HG03025 (cell line): ENCODE data around the gene MKLN1.
"Not testable (repeated sequence)": the region's sequence is repeated elsewhere in the genome, so short reads cannot be mapped to it uniquely, and the experiment has no call there.

Source experiments
- ATAC-seq: cut with Tn5 transposase; IDR thresholded peaks from one replicate; pipeline ENCODE4 v1.9.1; 2021; ENCODE audit warnings: mild to moderate bottlenecking, moderate library complexity; ENCODE audit not compliant: unreplicated experiment, low FRiP score

MKLN1 gene

GRCh38 chr7:131495669-131496498 is 168.2 kb downstream of the MKLN1 start:
- no peak for ATAC-seq

DNA sequence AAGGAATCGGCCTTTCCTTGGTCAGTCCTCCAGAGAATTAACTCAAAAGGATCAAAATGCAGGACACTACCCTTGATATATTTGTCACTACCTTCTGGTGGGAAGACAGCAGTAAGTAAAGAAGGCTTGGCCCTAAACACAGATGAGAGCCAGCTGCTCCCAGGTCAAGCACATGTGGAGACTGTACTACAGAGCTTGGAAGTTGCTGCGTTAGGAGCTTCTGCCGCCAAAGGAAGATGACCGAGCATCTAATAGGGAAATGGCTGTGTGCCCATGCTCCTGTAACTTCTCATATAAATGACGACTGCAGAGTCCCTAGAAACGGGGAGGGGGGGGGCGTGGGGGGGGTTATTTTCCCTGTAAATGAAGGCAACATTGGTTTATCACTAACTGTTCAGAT is 169.8 kb downstream of the MKLN1 start:
- ATAC-seq: no peak

- no peak for ATAC-seq
These were observed 170.7 kb downstream of the MKLN1 start for GRCh38 chr7:131498237-131498885.

- no peak for ATAC-seq
These were observed 172.1 kb downstream of the MKLN1 start for GRCh38 chr7:131499801-131500200.

- no peak for ATAC-seq
These were observed 172.7 kb downstream of the MKLN1 start for GRCh38 chr7:131500357-131500756.

GRCh38 chr7:131501422-131501821 is 173.7 kb downstream of the MKLN1 start:
- ATAC-seq: peak; percentile 67

DNA sequence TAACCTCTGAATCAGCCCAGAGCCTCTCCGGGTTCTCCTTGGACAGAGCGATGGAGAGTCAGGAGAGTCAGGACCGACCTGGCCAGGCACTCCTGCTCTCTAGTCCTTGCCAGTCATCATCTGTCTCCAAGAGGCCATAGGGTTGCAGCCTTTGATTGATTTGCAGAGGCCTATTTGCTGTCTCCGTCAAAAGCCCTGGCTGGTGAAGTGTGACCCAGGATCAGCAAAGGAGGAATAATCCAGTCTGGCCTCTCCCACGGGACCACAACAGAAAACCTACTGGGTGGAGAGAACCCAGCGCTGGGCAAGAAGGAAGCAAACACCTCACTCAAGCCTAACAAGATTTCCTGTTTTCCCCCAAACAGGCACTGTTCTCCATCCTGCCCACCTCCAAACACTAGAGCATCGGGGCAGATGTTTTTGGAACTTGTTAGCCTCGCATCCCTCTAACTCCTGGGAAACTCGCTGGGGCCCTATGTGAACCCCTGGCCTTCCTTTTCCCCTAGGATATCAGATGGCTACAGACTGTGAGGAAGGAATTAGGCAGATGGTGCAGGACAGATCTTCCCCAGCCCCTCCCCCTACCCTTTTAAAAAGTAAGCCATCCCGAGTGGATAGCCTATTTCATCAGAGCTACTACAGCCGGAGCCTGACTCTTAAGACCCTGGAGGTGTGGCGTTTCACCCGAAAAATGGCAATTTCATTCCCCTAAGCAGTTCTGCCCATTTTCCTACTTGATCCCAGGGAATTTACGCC is 174.4 kb downstream of the MKLN1 start:
- ATAC-seq: no peak

DNA sequence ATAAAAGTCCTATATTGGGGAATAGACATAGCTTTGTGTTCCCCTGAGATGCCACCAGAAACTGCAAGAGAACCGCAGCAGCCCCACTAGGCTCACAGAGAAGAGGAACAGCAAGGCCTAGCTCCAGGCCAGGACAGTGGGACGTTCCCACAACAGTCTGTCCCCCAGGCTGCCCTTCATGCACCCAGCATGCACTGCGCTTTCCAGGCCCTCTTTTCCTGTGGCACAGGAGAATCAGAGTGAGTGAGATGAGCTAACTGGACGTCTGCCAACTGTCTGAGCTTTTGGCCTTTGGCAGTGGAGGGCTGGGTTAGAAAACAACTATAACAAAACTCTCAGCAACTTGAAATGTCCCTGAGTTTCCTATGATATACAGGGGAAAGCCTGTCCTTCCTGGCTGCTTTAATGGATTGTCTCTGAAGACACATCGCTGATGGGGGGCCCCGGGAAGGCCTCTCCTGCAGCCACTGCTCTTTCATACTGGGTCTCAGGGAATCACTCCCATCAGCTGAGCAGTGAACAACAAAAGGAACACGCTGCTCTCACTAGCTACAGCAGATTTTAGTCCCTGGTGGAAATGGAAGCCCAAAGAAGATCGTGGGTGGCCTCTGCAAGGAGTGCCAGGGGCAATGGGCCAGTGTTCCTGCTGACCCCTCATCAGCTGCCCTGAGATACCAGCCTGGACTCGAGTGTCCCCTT is 175.3 kb downstream of the MKLN1 start:
- ATAC-seq: no peak

GRCh38 chr7:131503639-131504038 is 176.0 kb downstream of the MKLN1 start:
- ATAC-seq: no peak

DNA sequence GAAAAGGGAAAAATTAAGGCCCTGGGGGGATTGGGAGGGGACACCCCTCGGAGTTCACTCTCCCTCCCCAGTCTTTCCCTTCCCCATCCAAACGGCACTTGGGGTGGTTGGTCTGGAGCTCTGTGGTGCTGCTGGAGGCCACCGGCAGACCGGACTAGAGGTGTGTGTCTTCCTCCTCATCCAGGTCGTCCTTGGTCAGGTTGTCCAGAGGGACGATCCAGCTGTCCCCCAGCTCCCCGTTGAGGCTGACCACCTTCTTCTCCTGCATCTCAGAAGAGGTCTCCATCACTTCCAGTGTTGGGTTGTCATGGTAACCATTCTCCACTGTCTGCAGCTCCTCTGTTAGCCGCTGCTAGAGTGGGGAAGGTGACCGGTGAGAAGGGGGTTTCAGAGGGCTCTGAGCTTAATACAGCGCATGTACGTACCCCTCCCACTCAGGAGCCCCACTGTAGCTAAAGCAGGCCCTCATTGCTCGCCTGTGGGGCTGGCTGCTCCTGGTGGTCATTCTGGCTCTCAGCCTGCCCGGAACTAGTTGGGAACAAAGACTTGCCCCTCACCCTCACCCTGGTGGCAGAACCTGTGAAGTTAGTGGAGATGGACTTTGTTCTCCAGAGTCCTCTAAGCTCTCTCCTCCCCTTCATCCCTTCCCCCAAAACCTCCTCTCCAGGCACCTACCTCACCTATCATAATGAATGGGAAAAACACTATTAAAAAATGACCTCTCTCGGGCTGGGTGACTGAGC is 176.7 kb downstream of the MKLN1 start:
- no peak for ATAC-seq

DNA sequence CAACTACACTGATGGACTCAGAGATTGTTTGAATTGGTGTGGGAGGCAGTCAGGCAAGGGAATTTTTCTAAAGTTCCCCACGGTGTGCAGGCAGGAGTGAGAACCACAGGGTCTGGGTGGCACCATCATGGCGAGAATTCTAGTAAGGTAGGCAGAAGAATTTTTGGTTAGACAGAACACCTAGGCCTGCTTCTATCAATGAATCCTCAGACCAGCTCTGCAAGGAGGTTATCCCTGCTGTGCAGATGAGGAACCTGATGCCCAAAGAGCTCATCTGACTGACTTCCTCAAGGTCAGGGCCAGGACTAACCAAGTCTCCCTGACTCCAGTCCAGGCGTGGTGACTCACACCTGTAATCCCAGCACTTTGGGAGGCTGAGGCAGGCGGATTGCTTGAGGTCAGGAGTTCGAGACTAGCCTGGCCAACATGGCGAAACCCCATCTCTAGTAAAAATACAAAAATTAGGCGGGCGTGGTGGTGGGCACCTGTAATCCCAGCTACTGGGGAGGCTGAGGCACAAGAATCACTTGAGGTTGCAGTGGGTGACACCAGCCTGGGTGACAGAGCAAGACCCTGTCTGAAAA is 177.5 kb downstream of the MKLN1 start:
- not testable (repeated sequence) for ATAC-seq

GRCh38 chr7:131505636-131506557 is 178.2 kb downstream of the MKLN1 start:
- ATAC-seq: no peak

- no peak for ATAC-seq
These were observed 178.9 kb downstream of the MKLN1 start for GRCh38 chr7:131506597-131506996.

DNA sequence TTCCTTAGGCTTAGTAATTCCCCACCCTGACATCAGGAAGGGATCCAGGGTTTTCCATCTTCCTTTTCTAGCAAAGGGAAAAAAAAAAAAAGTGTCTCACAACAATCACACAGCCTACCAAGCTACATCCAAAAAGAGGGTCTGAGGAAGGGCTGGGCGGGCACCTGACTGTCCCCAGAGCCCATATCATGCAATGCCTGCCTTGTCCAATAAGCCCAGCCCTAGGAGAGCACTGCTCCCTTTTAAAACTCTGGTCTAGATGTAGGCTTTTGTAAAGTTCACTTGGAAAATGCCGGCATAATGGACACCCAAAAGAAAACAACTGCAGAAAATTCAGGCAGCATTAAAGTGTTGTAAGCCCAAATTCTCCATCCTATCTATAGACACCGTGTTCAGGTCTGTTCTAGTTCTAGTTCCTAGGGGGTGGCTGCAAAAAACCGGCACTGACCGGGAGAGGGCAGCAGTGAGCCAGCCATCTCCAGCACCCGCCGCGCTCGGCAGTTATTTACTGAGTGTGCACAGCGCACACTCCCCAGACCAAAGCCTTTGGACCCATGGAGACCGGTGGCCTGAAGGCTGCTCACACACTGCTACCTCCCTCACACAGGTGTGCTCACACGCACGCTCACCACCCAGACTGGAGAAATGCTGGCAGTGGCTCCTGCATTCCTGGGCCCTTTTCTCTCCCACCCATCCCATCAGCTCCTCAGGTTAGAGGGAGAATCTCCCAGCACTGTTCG is 180.1 kb downstream of the MKLN1 start:
- peak; percentile 71 for ATAC-seq

DNA sequence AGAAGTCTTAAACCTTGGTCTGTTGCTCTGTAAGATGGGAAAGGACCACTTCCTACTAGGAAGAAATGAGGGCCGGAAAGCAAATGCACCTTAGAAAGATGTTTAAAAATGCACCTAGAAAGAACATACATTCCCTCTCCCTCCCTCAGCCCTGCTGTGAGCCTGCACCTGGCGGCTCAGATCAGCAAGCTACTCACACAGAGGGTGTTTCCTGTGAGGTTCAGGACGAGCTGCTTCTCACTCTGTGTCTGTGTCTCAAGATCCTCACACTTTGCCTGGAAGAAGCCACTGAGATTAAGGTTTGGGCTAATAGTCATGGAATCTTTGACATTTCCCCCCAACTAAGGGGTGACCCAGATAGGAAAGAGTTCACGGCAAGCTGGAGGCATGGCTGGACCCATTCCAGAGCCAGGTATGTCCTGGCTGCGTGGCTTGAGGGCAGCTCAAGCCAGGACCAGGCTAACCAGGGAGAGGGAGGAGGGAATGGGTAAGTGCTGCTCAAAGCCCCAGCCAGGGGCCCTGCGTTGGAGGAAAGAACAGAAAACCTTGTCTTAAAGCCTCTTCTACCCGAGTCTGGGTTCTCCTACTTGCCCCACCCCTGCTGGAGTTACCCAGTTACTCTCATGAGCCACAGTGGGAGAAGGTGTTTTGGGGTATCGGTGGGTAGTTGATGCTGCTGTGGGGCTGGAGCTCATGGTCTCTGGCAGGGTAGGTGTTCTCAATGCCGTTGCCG is 181.2 kb downstream of the MKLN1 start:
- no peak for ATAC-seq

- no peak for ATAC-seq
These were observed 182.1 kb downstream of the MKLN1 start for GRCh38 chr7:131509781-131510180.

DNA sequence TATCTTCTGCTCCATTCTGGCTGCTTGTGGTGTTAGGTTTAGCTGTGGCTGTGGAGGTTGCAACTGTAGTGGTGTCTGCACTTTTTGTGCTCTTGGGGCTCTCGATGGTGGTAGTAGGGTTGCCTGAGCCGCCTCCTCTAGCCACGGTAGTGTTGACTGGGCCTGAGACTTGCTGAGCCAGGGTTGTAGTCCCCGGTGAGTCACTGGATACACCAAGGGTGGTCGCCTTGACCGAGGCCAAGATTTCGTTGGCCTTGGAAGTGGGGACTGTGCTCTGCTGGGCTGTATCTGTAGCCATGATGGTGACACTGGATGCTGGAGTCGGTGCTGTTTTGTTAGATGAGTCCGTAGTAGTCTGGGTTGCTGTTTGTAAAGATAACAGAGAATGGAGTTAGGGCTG is 183.4 kb downstream of the MKLN1 start:
- no peak for ATAC-seq
